A549 (cell line): Measurements from ENCODE around the gene C2CD5. TPM values are rescaled to one million over a fixed set of nuclear protein-coding genes. Genes with fewer than 3 reads are reported as not detected.

Experiments used
- ATAC-seq, 2 experiments: fragments of 200-7000 bp in 1 of 2; fragments of >200 bp in 1 of 2; cut with Nextera tagmentation in 1 of 2; cut with Tn5 transposase in 1 of 2; 3 replicates each; pipeline versions ENCODE4 v1.8.0 to v1.9.1; 2018 to 2020; ENCODE audit warnings: mild to moderate bottlenecking in 1 of 2, moderate library complexity in 1 of 2
- CTCF ChIA-PET: fragments of 300-600 bp; sonication (Branson Sonifier 250); formaldehyde crosslinking; extraction: SDS; loops from one replicate; lab custom pipeline; 2021; ENCODE audit warnings: antibody characterized with exemption, inconsistent platforms; lab: Yijun Ruan, JAX
- POLR2A ChIA-PET: fragments of 350-600 bp; formaldehyde crosslinking; extraction: SDS; loops from one replicate; lab custom pipeline; 2021; ENCODE audit warnings: antibody characterized with exemption, inconsistent platforms; lab: Yijun Ruan, JAX
- DNase-seq, 2 experiments: peaks; one replicate each; pipeline versions ENCODE4 v3.0.0 to v3.0.0-alpha.2; 2011 to 2016; ENCODE audit warnings: low read depth in 1 of 2, low spot score in 1 of 2
- FAIRE-seq: peaks from 2 replicates; lab custom pipeline; 2011; peaks lifted over from hg19 to GRCh38; lab: Jason Lieb, UNC
- H3K27ac ChIP-seq, 2 experiments: fragments of >200 bp; sonication (Bioruptor Twin); formaldehyde crosslinking; 3 replicates each; pipeline ENCODE4 v1.5.1; 2016 to 2017
- H3K4me1 ChIP-seq: fragments of >200 bp; sonication (Bioruptor Twin); formaldehyde crosslinking; 3 replicates; pipeline ENCODE4 v1.6.1; 2016
- H3K4me2 ChIP-seq: fragments of >200 bp; sonication (Bioruptor Twin); formaldehyde crosslinking; 3 replicates; pipeline ENCODE4 v1.6.1; 2016
- H3K4me3 ChIP-seq: fragments of >200 bp; sonication (Bioruptor Twin); formaldehyde crosslinking; 3 replicates; pipeline ENCODE4 v1.5.1; 2016
- H3K9me3 ChIP-seq: fragments of >200 bp; sonication (Bioruptor Twin); formaldehyde crosslinking; 3 replicates; pipeline ENCODE4 v1.6.1; 2016
- CBX2 ChIP-seq: fragments of 200-600 bp; sonication (generic); IDR thresholded peaks from 2 replicates; pipeline ENCODE4 v1.6.1; 2016; ENCODE audit warnings: low read depth, mild to moderate bottlenecking, borderline replicate concordance
- CBX8 ChIP-seq: fragments of 200-600 bp; sonication (generic); IDR thresholded peaks from 2 replicates; pipeline ENCODE4 v1.6.1; 2016
- CEBPB ChIP-seq, 2 experiments: fragments of >200 bp in 1 of 2; sonication (Bioruptor Twin) in 1 of 2; formaldehyde crosslinking in 1 of 2; IDR thresholded peaks; 2 replicates each; pipeline ENCODE4 v1.6.1; 2012 to 2016
- CHD2 ChIP-seq: fragments of 150-350 bp; IDR thresholded peaks from 2 replicates; pipeline ENCODE4 v1.6.1; 2014; ENCODE audit warnings: low read length; ENCODE audit not compliant: partially characterized antibody
- CHD4 ChIP-seq: fragments of 200-600 bp; sonication (generic); IDR thresholded peaks from 2 replicates; pipeline ENCODE4 v1.6.1; 2016; ENCODE audit warnings: antibody characterized with exemption, mild to moderate bottlenecking, borderline replicate concordance
- EHMT2 ChIP-seq: fragments of 200-600 bp; sonication (generic); IDR thresholded peaks from 2 replicates; pipeline ENCODE4 v1.6.1; 2016; ENCODE audit warnings: antibody characterized with exemption, low read depth, mild to moderate bottlenecking, moderate library complexity
- EP300 ChIP-seq, 2 experiments: fragments of >200 bp; sonication (Bioruptor Twin); formaldehyde crosslinking; IDR thresholded peaks; 2 replicates in 1 of 2; 3 replicates in 1 of 2; pipeline ENCODE4 v1.6.1; 2016 to 2017
- FOSL2 ChIP-seq, 2 experiments: fragments of 450-650 bp in 1 of 2; fragments of >200 bp in 1 of 2; sonication (Bioruptor Twin) in 1 of 2; formaldehyde crosslinking; IDR thresholded peaks; 2 replicates each; pipeline versions ENCODE4 v1.5.0 to v1.6.1; 2016 to 2020; ENCODE audit warnings: mild to moderate bottlenecking in 1 of 2, moderate library complexity in 1 of 2
- GATA3 ChIP-seq: IDR thresholded peaks from 2 replicates; pipeline ENCODE4 v1.6.1; 2012; ENCODE audit warnings: borderline replicate concordance
- HOXA7 ChIP-seq: fragments of 250-450 bp; sonication (Bioruptor Pico); IDR thresholded peaks from 2 replicates; pipeline ENCODE4 v1.5.0; 2020; ENCODE audit warnings: mild to moderate bottlenecking, moderate library complexity
- HOXB13 ChIP-seq: fragments of 250-450 bp; sonication (Bioruptor Pico); IDR thresholded peaks from 2 replicates; pipeline ENCODE4 v1.5.0; 2020; ENCODE audit warnings: low read depth, mild to moderate bottlenecking, moderate library complexity
- JUN ChIP-seq, 2 experiments: fragments of >200 bp; sonication (Bioruptor Twin); formaldehyde crosslinking; IDR thresholded peaks; 2 replicates in 1 of 2; 3 replicates in 1 of 2; pipeline ENCODE4 v1.6.1; 2016 to 2017
- KDM1A ChIP-seq: fragments of 200-600 bp; sonication (generic); IDR thresholded peaks from 2 replicates; pipeline ENCODE4 v1.6.1; 2016; ENCODE audit warnings: low read depth, mild to moderate bottlenecking
- MAFK ChIP-seq: fragments of 450-650 bp; IDR thresholded peaks from 2 replicates; pipeline ENCODE4 v1.6.1; 2014; ENCODE audit not compliant: partially characterized antibody
- MYC ChIP-seq: IDR thresholded peaks from 2 replicates; pipeline ENCODE4 v1.6.1; 2012; ENCODE audit warnings: mild to moderate bottlenecking, inconsistent platforms, low read length, improper control_type of control experiment, borderline replicate concordance
- NFE2L2 ChIP-seq: fragments of 150-350 bp; conservative IDR thresholded peaks from 2 replicates; pipeline ENCODE4 v1.6.1; 2014; ENCODE audit warnings: low read length
- NR3C1 ChIP-seq: fragments of >200 bp; sonication (Bioruptor Twin); formaldehyde crosslinking; IDR thresholded peaks from 3 replicates; pipeline ENCODE4 v1.6.1; 2017
- RARB ChIP-seq: fragments of 250-450 bp; sonication (Bioruptor Pico); IDR thresholded peaks from 2 replicates; pipeline ENCODE4 v1.8.0; 2021; ENCODE audit warnings: mild to moderate bottlenecking, moderate library complexity
- RCOR1 ChIP-seq: fragments of 150-350 bp; IDR thresholded peaks from 2 replicates; pipeline ENCODE4 v1.6.1; 2014; ENCODE audit warnings: antibody characterized with exemption, low read length, low read depth
- RFX5 ChIP-seq: fragments of 450-650 bp; IDR thresholded peaks from 2 replicates; pipeline ENCODE4 v1.7.1; 2014; ENCODE audit warnings: antibody characterized with exemption, mild to moderate bottlenecking, moderate library complexity
- SREBF2 ChIP-seq: fragments of 450-650 bp; IDR thresholded peaks from 2 replicates; pipeline ENCODE4 v1.6.1; 2014; ENCODE audit warnings: mild to moderate bottlenecking, moderate library complexity
- TFCP2L1 ChIP-seq: fragments of 250-450 bp; sonication (Bioruptor Pico); IDR thresholded peaks from 2 replicates; pipeline ENCODE4 v1.5.0; 2021; ENCODE audit warnings: mild to moderate bottlenecking
- ZC3H11A ChIP-seq: fragments of 450-650 bp; IDR thresholded peaks from 2 replicates; pipeline ENCODE4 v1.6.1; 2014; ENCODE audit warnings: antibody characterized with exemption, mild to moderate bottlenecking
- ZFP36 ChIP-seq: fragments of 450-650 bp; IDR thresholded peaks from 2 replicates; pipeline ENCODE4 v1.6.1; 2014; ENCODE audit warnings: borderline replicate concordance; ENCODE audit not compliant: partially characterized antibody
- ZNF302 ChIP-seq: fragments of 250-450 bp; sonication (Bioruptor Pico); IDR thresholded peaks from 2 replicates; pipeline ENCODE4 v1.9.0; 2021; ENCODE audit warnings: inconsistent platforms, mild to moderate bottlenecking, moderate library complexity
- ZSCAN20 ChIP-seq: fragments of 250-450 bp; sonication (Bioruptor Pico); IDR thresholded peaks from 2 replicates; pipeline ENCODE4 v1.8.0; 2022; ENCODE audit warnings: mild to moderate bottlenecking, moderate library complexity
- WGBS: methylation state at CpG from one replicate; pipeline ENCODE4 v1.1.6; 2017; ENCODE audit errors: missing lambda C conversion rate; 5-methylcytosine and 5-hydroxymethylcytosine counted together
- polyA plus RNA-seq, 4 experiments: library from polyadenylated mRNA; depleted of rRNA in 3 of 4; stranded (reverse); fragments of >200 nt; fragmentation: RNase III in 1 of 4; extraction: RNeasy Plus Mini Kit Qiagen cat#74134 plus additional on column Dnase treatment in 1 of 4; gene quantifications; 2 replicates in 3 of 4; 3 replicates in 1 of 4; pipeline ENCODE4 v1.2.3, GENCODE V29; 2011 to 2017

C2CD5 gene
- polyA plus RNA-seq, 2 of the 4 experiments (the other 2 are of a cell fraction), result 14.1 to 39.7 TPM

- CTCF ChIA-PET, result no interaction called here
- Histone ChIP-seq H3K4me2 (no peak overlapping the region), H3K27ac (no peak overlapping the region), H3K4me3 (no peak overlapping the region), H3K4me1 (no peaks in the 10 kb centered on the region), H3K9me3 (no peaks in the 10 kb centered on the region)
- ATAC-seq (no peak), DNase-seq (no peak), FAIRE-seq (no peak)
- TF ChIP-seq SREBF2, result no peak
- TF ChIP-seq EHMT2, result no peak
- TF ChIP-seq KDM1A, result no peak
- no peak for TF ChIP-seq RFX5
- no peak for TF ChIP-seq RARB (CRISPR knock-in tag)
- no peak for TF ChIP-seq TFCP2L1 (CRISPR knock-in tag)
- TF ChIP-seq CHD2, result no peak
- no peak for TF ChIP-seq CHD4
- TF ChIP-seq JUN (IDR thresholded peaks at IDR 0.05), result no peak
- TF ChIP-seq MYC, result no peak
- TF ChIP-seq EP300 (IDR thresholded peaks at IDR 0.05), result no peak
- TF ChIP-seq ZSCAN20 (CRISPR knock-in tag), result no peak
- TF ChIP-seq HOXA7, result no peak
- no peak for TF ChIP-seq NR3C1
- TF ChIP-seq CBX8, result no peak
- POLR2A ChIA-PET, result no interaction called here
- 96% methylated on average over 1 of the region's 1 CpG for WGBS
Measured at GRCh38 chr12:22577667-22578066, 33.3 kb upstream of the C2CD5 start.

DNA sequence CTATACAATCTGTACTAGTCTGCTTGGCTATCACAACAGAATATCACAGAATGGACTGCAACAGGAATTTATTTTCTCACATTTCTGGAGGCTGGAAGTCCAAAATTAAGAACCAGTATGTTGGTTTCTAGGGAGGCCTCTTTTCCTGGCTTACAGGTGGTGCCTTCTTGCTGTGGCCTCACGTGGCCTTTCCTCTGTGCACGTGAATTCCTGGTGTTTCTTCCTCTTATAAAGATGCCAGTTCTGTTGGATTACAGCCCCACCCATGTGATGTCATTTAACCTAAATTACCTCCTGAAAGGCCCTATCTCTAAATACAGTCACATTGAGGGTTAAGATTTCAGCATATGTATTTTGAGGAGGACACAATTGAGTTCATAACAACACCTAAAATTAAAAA is 32.1 kb upstream of the C2CD5 start:
- ChIA-PET CTCF (interaction anchor here (1.1 kb wide), 1 partner anchor 32 kb away, joined by 3 read pairs; the partner anchor contains the start of gene C2CD5), POLR2A (interaction anchor here (1.0 kb wide), 1 partner anchor 32 kb away, joined by 4 read pairs; the partner anchor contains the start of gene C2CD5)
- Histone ChIP-seq H3K4me2 (no peak overlapping the region), H3K9me3 (no peaks in the 10 kb centered on the region), H3K4me1 (no peaks in the 10 kb centered on the region), H3K27ac (no peak overlapping the region), H3K4me3 (no peak overlapping the region)
- WGBS, result 87% methylated on average over 2 of the region's 2 CpGs
- TF ChIP-seq NFE2L2 (no peak), CBX2 (no peak), GATA3 (no peak), HOXB13 (no peak), CHD2 (no peak), CHD4 (no peak), RCOR1 (no peak), EP300 (IDR thresholded peaks at IDR 0.05) (no peak)
- FAIRE-seq (peak; percentile 65), ATAC-seq (no peak), DNase-seq (no peak)

DNA sequence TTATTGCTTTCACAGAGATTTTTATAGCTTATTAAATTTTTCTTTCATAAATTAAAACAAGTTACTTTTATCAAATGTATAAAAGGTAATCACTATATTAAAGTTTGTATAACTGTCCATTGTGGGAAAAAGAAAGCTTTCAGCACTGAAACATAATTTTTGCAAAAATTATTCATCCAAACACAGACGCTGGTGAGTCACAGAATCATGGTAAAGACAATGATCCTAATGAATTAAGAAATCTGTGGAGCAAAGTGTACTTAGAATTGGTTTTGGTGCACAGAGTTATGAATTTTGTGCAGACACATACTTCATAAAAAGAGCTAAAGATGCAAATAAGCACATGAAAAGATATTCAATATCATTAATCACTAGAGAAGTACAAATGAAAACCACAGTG is 31.7 kb upstream of the C2CD5 start:
- FAIRE-seq, result no peak
- no peak for TF ChIP-seq ZFP36
- no peak for TF ChIP-seq RFX5
- TF ChIP-seq, all 56 proteins: peak for 0
- CTCF ChIA-PET, result interaction anchor here (1.1 kb wide), 1 partner anchor 32 kb away, joined by 3 read pairs; the partner anchor contains the start of gene C2CD5
- Histone ChIP-seq H3K4me2 (no peak overlapping the region), H3K27ac (no peak overlapping the region), H3K9me3 (no peaks in the 10 kb centered on the region), H3K4me3 (no peak overlapping the region), H3K4me1 (no peaks in the 10 kb centered on the region)
- no peak for DNase-seq
- 84% methylated on average over 1 of the region's 1 CpG for WGBS
- POLR2A ChIA-PET, result interaction anchor here (0.7 to 1.0 kb wide), 2 partner anchors 32 to 52 kb away, joined by 3 to 4 read pairs; partner anchors contain the start of gene C2CD5
- no peak for ATAC-seq

DNA sequence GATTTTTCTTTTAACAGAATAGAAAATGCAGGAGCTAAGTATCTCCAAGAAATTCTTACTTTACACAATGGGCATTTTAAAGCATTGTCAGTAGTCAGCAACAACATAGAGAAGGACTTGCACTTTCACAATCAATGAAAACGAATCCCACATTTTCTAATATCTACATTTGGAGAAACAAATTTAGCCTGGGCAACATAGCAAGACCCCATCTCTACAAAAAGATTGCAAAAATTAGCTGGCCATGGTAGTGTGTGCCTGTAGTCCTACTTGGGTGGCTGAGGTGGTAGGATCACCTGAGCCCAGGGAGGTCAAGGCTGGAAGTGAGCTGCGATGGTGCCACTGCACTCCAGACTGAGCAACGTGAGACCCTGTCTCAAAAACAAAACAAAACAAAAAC is 30.6 kb upstream of the C2CD5 start:
- Histone ChIP-seq H3K4me2 (no peak overlapping the region), H3K4me3 (no peak overlapping the region), H3K4me1 (no peaks in the 10 kb centered on the region), H3K27ac (no peak overlapping the region), H3K9me3 (no peaks in the 10 kb centered on the region)
- TF ChIP-seq KDM1A, result no peak
- no peak for TF ChIP-seq CHD4
- no peak for TF ChIP-seq RCOR1
- no peak for TF ChIP-seq JUN (IDR thresholded peaks at IDR 0.05)
- no peak for TF ChIP-seq CBX2
- TF ChIP-seq MAFK, result no peak
- TF ChIP-seq ZC3H11A, result no peak
- TF ChIP-seq CEBPB (IDR thresholded peaks at IDR 0.05), result no peak
- no peak for TF ChIP-seq FOSL2 (IDR thresholded peaks at IDR 0.05)
- no peak for TF ChIP-seq FOSL2 (CRISPR knock-in tag; IDR thresholded peaks at IDR 0.05)
- no peak for TF ChIP-seq ZNF302
- ChIA-PET CTCF (interaction anchor here (0.6 to 1.2 kb wide), 2 partner anchors 10 to 127 kb away, joined by 3 to 4 read pairs; no protein-coding TSS in a partner anchor), POLR2A (no interaction called here)
- FAIRE-seq, result no peak
- 77% methylated on average over 3 of the region's 3 CpGs for WGBS
- no peak for DNase-seq
- no peak for ATAC-seq
